ENCODE results near the gene NOBOX. TPM values are rescaled to one million over a fixed set of nuclear protein-coding genes. Genes with fewer than 3 reads are reported as not detected.
"Not testable (repeated sequence)": the region's sequence is repeated elsewhere in the genome, so short reads cannot be mapped to it uniquely, and the experiment has no call there.

NOBOX gene
- total RNA-seq, 1 experiment from 2014 or later = not detected

DNA sequence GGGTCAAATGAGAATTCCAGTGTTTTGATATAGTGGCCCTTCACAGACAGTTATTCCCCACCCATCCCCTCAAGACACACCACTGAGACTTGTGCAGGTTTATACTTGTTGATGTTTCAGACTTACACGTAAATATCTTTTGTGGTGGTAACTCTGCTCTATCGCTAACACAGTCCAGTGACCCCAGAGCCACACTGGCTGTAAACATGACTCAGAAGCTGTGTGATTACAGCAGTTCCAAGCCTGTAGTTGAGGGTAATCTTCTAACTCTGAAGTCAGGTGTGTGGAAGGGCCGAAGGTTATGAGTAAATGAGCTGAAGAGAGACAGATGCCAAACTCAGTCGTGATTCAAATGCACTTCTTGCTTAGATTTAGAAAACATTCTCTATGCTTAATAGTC lies 19.4 kb downstream of the NOBOX start:
- H3K9me3 ChIP-seq (ENCODE audit: low read depth, low read length, poor library complexity, severe bottlenecking) = no peaks in the 10 kb centered on the region
- no peak overlapping the region for H3K27ac ChIP-seq (ENCODE audit: low read depth, low read length, poor library complexity, severe bottlenecking)
- ChIA-PET POLR2A (ENCODE audit: low non-redundant PET) (no interaction called here), CTCF (no interaction called here)
- no peak for DNase-seq (ENCODE audit: low spot score)
- no peak for TF ChIP-seq EZH2 (IDR thresholded peaks at IDR 0.05; ENCODE audit: borderline replicate concordance, low read depth, low read length, poor library complexity, severe bottlenecking)
- TF ChIP-seq, protein P1, sequence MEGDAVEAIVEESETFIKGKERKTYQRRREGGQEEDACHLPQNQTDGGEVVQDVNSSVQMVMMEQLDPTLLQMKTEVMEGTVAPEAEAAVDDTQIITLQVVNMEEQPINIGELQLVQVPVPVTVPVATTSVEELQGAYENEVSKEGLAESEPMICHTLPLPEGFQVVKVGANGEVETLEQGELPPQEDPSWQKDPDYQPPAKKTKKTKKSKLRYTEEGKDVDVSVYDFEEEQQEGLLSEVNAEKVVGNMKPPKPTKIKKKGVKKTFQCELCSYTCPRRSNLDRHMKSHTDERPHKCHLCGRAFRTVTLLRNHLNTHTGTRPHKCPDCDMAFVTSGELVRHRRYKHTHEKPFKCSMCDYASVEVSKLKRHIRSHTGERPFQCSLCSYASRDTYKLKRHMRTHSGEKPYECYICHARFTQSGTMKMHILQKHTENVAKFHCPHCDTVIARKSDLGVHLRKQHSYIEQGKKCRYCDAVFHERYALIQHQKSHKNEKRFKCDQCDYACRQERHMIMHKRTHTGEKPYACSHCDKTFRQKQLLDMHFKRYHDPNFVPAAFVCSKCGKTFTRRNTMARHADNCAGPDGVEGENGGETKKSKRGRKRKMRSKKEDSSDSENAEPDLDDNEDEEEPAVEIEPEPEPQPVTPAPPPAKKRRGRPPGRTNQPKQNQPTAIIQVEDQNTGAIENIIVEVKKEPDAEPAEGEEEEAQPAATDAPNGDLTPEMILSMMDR (conservative IDR thresholded peaks at IDR 0.05; ENCODE audit: low read depth, low read length) = no peak
- no peaks in the 10 kb centered on the region for H3K27me3 ChIP-seq (replicated peaks; ENCODE audit: insufficient read depth, low read depth, low read length, poor library complexity)
- H3K4me1 ChIP-seq (ENCODE audit: insufficient read depth, low read length, poor library complexity, severe bottlenecking) = no peaks in the 10 kb centered on the region
- no peak overlapping the region for H3K4me3 ChIP-seq (ENCODE audit: low read depth, low read length, poor library complexity, severe bottlenecking)
- H3K36me3 ChIP-seq (ENCODE audit: insufficient read depth, low read length, poor library complexity, severe bottlenecking) = no peaks in the 10 kb centered on the region
- intact Hi-C loops (cut with micrococcal nuclease; ENCODE audit: unreplicated experiment) = no loop called here
- no TSS peak for BruUV-seq (replicated peaks)

DNA sequence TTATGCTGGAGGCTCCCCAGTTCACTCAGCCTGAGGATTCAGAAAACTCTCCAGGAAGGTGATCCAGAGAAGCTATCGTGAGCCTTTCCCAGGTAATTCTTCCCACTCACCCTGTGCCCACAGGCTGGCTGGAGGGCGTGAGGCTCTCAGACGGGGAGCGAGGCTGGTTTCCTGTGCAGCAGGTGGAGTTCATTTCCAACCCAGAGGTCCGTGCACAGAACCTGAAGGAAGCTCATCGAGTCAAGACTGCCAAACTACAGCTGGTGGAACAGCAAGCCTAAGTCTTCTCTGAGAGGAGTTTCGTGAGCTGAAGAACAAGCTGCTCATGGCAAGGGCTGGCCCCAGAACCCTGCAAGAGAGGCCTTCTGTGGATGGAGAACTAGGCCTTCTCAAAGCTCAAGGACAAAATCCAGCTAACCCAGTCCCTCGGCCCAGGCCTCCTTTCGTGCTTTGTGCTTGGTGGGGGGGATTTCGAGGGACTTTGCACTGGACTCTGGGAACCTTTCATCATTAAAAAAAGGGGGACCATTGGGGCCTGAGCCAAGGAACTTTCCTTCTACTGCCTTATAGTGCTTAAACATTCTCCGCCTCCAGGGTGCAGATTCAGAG lies 23.6 kb downstream of the NOBOX start:
- no peak overlapping the region for H3K27ac ChIP-seq (ENCODE audit: low read depth, low read length, poor library complexity, severe bottlenecking)
- CTCF ChIA-PET = no interaction called here
- H3K36me3 ChIP-seq (ENCODE audit: insufficient read depth, low read length, poor library complexity, severe bottlenecking) = no peaks in the 10 kb centered on the region
- TF ChIP-seq, protein P1 (conservative IDR thresholded peaks at IDR 0.05; ENCODE audit: low read depth, low read length) = no peak
- TF ChIP-seq EZH2 (IDR thresholded peaks at IDR 0.05; ENCODE audit: borderline replicate concordance, low read depth, low read length, poor library complexity, severe bottlenecking) = no peak
- no peaks in the 10 kb centered on the region for H3K4me1 ChIP-seq (ENCODE audit: insufficient read depth, low read length, poor library complexity, severe bottlenecking)
- H3K27me3 ChIP-seq (replicated peaks; ENCODE audit: insufficient read depth, low read depth, low read length, poor library complexity) = no peaks in the 10 kb centered on the region
- H3K9me3 ChIP-seq (ENCODE audit: low read depth, low read length, poor library complexity, severe bottlenecking) = no peaks in the 10 kb centered on the region
- POLR2A ChIA-PET (ENCODE audit: low non-redundant PET) = no interaction called here
- no peak overlapping the region for H3K4me3 ChIP-seq (ENCODE audit: low read depth, low read length, poor library complexity, severe bottlenecking)
- no TSS peak for BruUV-seq (replicated peaks)
- no peak for DNase-seq (ENCODE audit: low spot score)
- intact Hi-C loops (cut with micrococcal nuclease; ENCODE audit: unreplicated experiment) = no loop called here

DNA sequence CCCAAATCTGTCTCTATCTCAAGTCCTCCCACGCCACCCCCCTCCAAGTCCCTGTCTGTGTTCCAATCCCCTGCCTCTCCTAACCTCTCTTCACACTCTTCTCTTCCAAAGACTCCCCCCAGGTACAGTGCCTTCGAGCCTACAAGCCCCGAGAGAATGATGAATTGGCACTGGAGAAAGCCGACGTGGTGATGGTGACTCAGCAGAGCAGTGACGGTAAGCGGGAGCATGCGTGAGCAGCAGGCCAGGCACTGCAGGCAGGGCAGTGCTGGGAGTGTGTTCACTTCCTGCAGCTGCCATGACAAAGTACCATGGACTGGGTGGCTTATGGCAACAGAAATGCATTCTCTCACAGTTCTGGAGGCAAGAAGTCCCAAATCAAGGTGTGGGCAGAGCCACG lies 24.8 kb downstream of the NOBOX start:
- H3K27me3 ChIP-seq (replicated peaks; ENCODE audit: insufficient read depth, low read depth, low read length, poor library complexity) = no peaks in the 10 kb centered on the region
- H3K36me3 ChIP-seq (ENCODE audit: insufficient read depth, low read length, poor library complexity, severe bottlenecking) = no peaks in the 10 kb centered on the region
- POLR2A ChIA-PET (ENCODE audit: low non-redundant PET) = no interaction called here
- no peaks in the 10 kb centered on the region for H3K9me3 ChIP-seq (ENCODE audit: low read depth, low read length, poor library complexity, severe bottlenecking)
- no peak overlapping the region for H3K4me3 ChIP-seq (ENCODE audit: low read depth, low read length, poor library complexity, severe bottlenecking)
- BruUV-seq (replicated peaks) = no TSS peak
- no peak overlapping the region for H3K27ac ChIP-seq (ENCODE audit: low read depth, low read length, poor library complexity, severe bottlenecking)
- TF ChIP-seq EZH2 (IDR thresholded peaks at IDR 0.05; ENCODE audit: borderline replicate concordance, low read depth, low read length, poor library complexity, severe bottlenecking) = no peak
- TF ChIP-seq, protein P1 (conservative IDR thresholded peaks at IDR 0.05; ENCODE audit: low read depth, low read length) = no peak
- intact Hi-C loops (cut with micrococcal nuclease; ENCODE audit: unreplicated experiment) = no loop called here
- no peaks in the 10 kb centered on the region for H3K4me1 ChIP-seq (ENCODE audit: insufficient read depth, low read length, poor library complexity, severe bottlenecking)
- CTCF ChIA-PET = no interaction called here
- no peak for DNase-seq (ENCODE audit: low spot score)

DNA sequence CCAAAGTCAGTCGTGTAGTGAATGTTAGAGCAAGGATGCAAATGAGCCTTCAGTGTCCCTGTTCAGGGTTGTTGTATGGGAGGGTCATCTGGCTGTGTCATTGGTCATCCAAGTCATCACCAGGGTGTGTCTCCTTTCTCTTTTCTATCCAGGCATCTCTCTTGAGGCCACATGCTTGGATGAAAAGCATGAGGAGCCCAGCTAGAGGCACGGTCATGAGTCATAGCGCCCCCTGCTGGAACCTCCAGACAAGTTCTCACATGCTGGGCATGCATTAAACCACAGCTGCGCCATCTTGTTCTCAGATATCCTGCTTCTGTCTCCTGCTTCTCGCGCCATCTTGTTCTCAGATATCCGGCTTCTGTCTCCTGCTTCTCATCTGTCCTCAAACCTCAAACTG lies 34.3 kb downstream of the NOBOX start:
- BruUV-seq (replicated peaks); H3K4me1 ChIP-seq (ENCODE audit: insufficient read depth, low read length, poor library complexity, severe bottlenecking); H3K27ac ChIP-seq (ENCODE audit: low read depth, low read length, poor library complexity, severe bottlenecking); DNase-seq (ENCODE audit: low spot score); CTCF ChIA-PET; POLR2A ChIA-PET (ENCODE audit: low non-redundant PET); H3K27me3 ChIP-seq (replicated peaks; ENCODE audit: insufficient read depth, low read depth, low read length, poor library complexity); intact Hi-C loops (cut with micrococcal nuclease; ENCODE audit: unreplicated experiment); H3K36me3 ChIP-seq (ENCODE audit: insufficient read depth, low read length, poor library complexity, severe bottlenecking); H3K9me3 ChIP-seq (ENCODE audit: low read depth, low read length, poor library complexity, severe bottlenecking); H3K4me3 ChIP-seq (ENCODE audit: low read depth, low read length, poor library complexity, severe bottlenecking): not testable (repeated sequence)

DNA sequence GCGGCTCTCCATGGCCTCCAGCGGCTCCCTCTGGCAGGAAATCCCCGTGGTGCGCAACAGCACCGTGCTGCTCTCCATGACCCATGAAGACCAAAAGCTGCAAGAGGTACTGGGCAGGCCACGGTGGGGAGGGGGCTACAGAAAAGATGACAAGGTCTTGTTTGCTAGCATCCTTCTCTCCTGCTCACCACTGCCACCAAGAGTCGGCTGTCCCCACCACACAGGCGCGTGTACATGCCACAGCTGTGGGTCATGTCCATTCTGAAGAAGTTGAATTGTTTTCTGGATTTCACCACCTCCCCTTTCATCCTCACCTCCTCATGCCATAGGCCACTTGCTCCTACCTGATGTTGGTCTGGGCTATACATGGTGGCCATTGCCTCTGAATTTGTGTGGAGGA lies 36.2 kb downstream of the NOBOX start:
- intact Hi-C loops (cut with micrococcal nuclease; ENCODE audit: unreplicated experiment); CTCF ChIA-PET; H3K36me3 ChIP-seq (ENCODE audit: insufficient read depth, low read length, poor library complexity, severe bottlenecking); H3K4me3 ChIP-seq (ENCODE audit: low read depth, low read length, poor library complexity, severe bottlenecking); H3K27ac ChIP-seq (ENCODE audit: low read depth, low read length, poor library complexity, severe bottlenecking); H3K9me3 ChIP-seq (ENCODE audit: low read depth, low read length, poor library complexity, severe bottlenecking); DNase-seq (ENCODE audit: low spot score); POLR2A ChIA-PET (ENCODE audit: low non-redundant PET); H3K4me1 ChIP-seq (ENCODE audit: insufficient read depth, low read length, poor library complexity, severe bottlenecking); BruUV-seq (replicated peaks); H3K27me3 ChIP-seq (replicated peaks; ENCODE audit: insufficient read depth, low read depth, low read length, poor library complexity): not testable (repeated sequence)
